HG03565 (cell line): ENCODE results near the gene FRS3.

Experiments
- ATAC-seq: cut with Tn5 transposase; IDR thresholded peaks from one replicate; pipeline ENCODE4 v1.9.1; 2021; ENCODE audit warnings: mild to moderate bottlenecking, moderate library complexity; ENCODE audit not compliant: unreplicated experiment

Gene FRS3

GRCh38 chr6:41791305-41791704 lies 11.6 kb upstream of the FRS3 start:
- no peak for ATAC-seq

DNA sequence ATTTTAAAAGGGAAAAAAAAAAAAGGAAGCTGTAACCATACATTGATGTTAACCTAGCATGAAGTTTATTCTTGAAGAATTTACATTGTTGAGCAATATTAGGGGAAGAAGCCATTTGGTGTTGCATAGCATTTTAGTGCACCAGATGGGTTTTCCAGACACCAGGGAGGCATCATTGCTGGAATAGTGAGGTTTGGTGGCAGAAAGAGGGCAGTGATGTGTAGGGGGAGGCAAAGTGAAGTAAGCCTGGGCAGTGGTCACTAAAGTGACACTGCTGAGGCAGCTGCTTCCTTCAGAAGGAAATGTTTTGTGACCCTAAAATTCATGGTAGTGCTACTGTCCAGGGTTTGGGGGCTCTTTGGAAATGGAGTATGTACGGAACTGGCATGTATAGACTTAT lies 10.3 kb upstream of the FRS3 start:
- ATAC-seq: no peak

DNA sequence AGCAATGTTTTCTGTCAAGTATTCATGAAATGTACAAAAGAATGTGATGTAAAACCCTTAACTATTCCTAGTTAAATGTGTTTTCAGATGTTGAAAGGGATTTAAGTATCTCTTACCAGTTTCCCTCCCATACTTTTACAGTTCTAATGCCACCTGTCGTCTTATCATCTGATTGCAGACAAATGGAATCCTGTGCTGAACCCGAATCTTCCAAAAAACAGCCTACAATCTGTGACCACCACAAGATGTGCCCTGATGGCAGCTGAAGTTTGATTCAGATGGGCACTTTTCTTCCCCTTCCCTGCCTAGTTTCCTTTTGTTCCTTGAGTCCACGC lies 9.7 kb upstream of the FRS3 start:
- no peak for ATAC-seq

DNA sequence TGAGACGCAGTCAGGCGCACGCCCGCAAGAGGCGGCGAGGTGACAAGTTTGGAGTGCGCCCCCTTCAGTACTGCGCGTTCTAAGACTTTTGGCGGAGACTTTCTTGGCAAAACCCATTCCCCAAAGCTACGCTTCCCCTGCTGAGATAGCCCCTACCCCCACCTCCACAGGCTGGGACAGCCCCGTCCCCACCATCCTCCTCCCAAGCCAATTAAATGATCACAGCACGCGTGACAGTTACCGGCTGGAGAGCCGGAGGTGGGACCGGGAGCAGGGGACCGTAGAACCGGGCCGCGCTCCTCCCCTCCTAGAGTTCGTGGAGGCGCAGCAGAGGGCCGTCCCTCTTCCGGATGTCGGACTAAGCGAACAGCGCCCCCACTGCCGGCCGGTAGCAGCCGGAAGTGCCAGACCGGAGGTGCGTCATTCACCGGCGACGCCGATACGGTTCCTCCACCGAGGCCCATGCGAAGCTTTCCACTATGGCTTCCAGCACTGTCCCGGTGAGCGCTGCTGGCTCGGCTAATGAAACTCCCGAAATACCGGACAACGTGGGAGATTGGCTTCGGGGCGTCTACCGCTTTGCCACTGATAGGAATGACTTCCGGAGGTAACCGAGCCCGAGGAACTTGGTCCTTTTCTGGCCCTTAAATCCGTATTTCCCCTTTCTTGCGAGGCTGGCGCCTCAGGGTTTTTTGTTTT lies 7.7 kb upstream of the FRS3 start, which contains the start of gene TOMM6:
TSS of gene TOMM6 (plus strand) at position 476 of the 699 bp plus-strand sequence. CDS start at position 480, 4 bp downstream.
- ATAC-seq: peak; percentile 71

GRCh38 chr6:41786451-41787218 lies 6.9 kb upstream of the FRS3 start:
- peak; percentile 43 for ATAC-seq

- ATAC-seq: no peak
Observed at GRCh38 chr6:41785689-41786450, 6.2 kb upstream of the FRS3 start.

- ATAC-seq: no peak
Observed at GRCh38 chr6:41785254-41785653, 5.6 kb upstream of the FRS3 start.

DNA sequence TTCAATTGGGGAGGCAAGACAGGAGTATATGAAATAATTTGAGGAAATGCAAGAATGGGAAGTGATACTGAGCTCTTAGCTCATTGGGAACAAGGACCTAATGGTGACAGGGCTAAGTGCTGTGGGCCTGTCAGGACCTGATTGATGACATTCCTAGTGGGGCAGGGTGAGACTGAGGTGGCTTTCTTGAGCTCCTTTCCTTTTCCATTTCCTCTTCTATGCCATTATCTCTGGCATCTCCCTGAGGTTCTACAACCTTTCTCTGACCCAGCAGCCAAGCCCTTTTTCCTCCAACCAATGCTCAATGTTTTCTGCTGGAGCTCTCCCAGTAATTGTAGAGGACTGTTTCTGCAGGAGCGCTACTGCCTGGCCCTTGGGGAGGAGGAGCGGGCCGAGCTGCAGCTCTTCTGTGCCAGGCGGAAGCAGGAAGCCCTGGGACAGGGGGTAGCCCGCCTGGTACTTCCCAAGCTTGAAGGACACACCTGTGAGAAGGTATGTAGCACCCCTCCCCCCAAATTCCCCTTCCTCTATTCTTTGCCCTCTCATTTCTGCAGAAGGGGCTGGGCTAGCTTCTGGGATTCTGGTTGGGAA lies 5.0 kb upstream of the FRS3 start:
- ATAC-seq: no peak

- no peak for ATAC-seq
Observed at GRCh38 chr6:41783106-41783780, 3.5 kb upstream of the FRS3 start.

GRCh38 chr6:41781366-41781730 lies 1.6 kb upstream of the FRS3 start:
- no peak for ATAC-seq

- no peak for ATAC-seq
Observed at GRCh38 chr6:41780551-41781365, 1.1 kb upstream of the FRS3 start, which contains the start of gene PRICKLE4. Gene PRICKLE4, plus strand, starts transcription at chr6:41780782. Its CDS starts 2,692 bp downstream, at chr6:41783474.

DNA sequence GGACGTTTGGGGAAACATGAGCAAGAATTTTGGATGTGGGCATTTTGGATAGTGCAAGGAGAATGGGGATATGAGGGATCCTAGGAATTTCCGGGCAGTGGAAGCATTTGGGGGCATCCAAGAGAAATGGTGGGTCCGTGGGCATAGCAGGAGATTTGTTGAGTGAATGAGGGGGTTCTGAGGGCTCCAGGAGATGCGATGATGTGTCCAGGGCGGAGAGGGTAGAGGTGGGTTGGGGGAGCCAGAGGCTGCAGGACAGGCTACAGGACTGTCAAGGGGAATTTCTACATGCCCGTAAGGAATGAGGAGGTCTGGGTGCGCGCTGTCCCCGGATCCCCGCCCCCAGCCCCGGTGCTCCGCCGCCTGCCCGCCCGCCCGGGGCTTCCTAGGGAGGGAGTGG lies 364 bp downstream of the FRS3 start:
- no peak for ATAC-seq

- no peak for ATAC-seq
Observed at GRCh38 chr6:41778895-41779294, 805 bp downstream of the FRS3 start.

DNA sequence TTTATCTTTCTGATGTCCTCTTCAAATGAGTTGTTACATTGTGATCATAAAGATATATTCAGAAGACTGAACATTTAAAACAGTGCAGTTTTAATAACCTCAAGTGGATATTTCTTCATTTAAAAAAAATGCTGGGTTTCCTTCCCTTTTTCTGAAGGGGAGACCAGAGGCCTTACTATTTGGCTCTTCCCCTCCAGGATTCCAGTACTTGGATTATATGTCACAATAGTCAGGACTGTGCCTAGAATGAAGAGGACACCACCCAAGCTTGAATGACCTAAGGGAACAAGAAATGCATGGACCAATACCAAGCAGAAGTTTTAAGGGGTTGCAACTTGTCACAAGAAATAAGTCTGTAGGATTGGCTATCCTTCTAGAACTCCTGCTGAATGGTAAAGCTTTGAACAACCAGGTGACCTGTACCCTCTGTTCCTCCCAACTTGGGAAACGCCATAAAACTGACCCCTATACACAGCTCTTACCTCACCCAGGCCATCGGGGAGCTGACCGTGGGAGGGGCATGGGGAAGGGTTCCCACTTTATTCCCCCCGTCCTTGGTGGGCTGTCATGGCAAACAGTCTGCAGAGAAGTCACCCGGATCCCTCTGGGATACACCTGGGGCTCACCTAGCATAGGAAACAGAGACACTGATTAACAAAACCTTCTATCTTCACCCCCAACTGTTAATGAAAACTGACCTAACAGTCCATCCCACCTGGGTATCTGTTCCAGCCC lies 2.0 kb downstream of the FRS3 start:
- no peak for ATAC-seq

GRCh38 chr6:41775293-41775882 lies 4.3 kb downstream of the FRS3 start:
- no peak for ATAC-seq

DNA sequence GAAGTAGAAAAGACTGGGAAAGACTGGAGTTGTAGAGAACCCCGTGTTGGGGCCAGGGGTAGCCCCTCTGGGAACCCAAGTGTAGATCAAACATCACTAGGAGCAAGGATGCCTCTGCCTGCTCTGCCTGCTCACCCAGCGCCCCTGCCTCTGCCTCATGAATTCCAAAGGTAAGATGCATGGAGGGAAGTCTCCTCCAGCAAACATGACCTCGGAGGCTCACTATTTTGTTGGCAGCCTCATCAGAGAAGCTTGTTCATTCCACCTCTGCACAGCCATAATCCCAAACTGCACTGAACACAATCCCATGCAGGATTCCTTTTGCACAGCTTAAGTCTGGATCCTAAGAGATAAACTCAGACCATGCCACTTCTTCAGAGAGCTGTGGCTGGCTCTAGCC lies 4.9 kb downstream of the FRS3 start:
- no peak for ATAC-seq

GRCh38 chr6:41771058-41771983 lies 8.4 kb downstream of the FRS3 start:
- no peak for ATAC-seq
